GM12878 (cell line): ENCODE data around the gene SMAD4. TPM values are rescaled to one million over a fixed set of nuclear protein-coding genes. Genes with fewer than 3 reads are reported as not detected.

Source experiments
- ATAC-seq: fragments of 200-7000 bp; cut with Tn5 transposase; 3 replicates; pipeline ENCODE4 v1.9.1; 2020; ENCODE audit warnings: mild to moderate bottlenecking, moderate library complexity
- BruUV-seq: library from RNA; stranded (reverse); fragments of 400-500 nt; replicated peaks from 2 replicates; lab custom pipeline; 2021; lab: Mats Ljungman, UMichigan
- CTCF ChIA-PET: fragments of 300-600 bp; sonication (Branson Sonifier 250); formaldehyde crosslinking; extraction: SDS; loops from one replicate; lab custom pipeline; 2021; ENCODE audit warnings: inconsistent platforms; lab: Yijun Ruan, JAX
- POLR2A ChIA-PET: fragments of 350-600 bp; formaldehyde crosslinking; extraction: SDS; loops from one replicate; lab custom pipeline; 2021; ENCODE audit warnings: inconsistent platforms; lab: Charles Lee
- RAD21 ChIA-PET: fragments of 300-600 bp; sonication (Branson Sonifier 250); formaldehyde crosslinking; loops from one replicate; lab custom pipeline; 2023; ENCODE audit warnings: antibody characterized with exemption; ENCODE audit not compliant: unreplicated experiment; lab: Charles Lee
- SMC1A ChIA-PET: fragments of 300-600 bp; sonication (Branson Sonifier 250); formaldehyde crosslinking; loops from one replicate; lab custom pipeline; 2023; ENCODE audit not compliant: unreplicated experiment, uncharacterized antibody; lab: Charles Lee
- DNase-seq: peaks from one replicate; pipeline ENCODE4 v3.0.0-alpha.2; 2011; ENCODE audit warnings: low read depth, low spot score
- FAIRE-seq: peaks from 3 replicates; lab custom pipeline; 2011; peaks lifted over from hg19 to GRCh38; lab: Jason Lieb, UNC
- H2AFZ ChIP-seq: 2 replicates; pipeline ENCODE4 v1.6.0; 2011; ENCODE audit warnings: low read depth, low read length, control low read depth; ENCODE audit not compliant: control insufficient read depth
- H3K27ac ChIP-seq: 2 replicates; pipeline ENCODE4 v1.5.1; 2011; ENCODE audit warnings: control low read depth; ENCODE audit not compliant: control insufficient read depth, insufficient read depth
- H3K27me3 ChIP-seq, 2 experiments: replicated peaks in 1 of 2; 2 replicates each; pipeline versions ENCODE4 v1.6.0 to v1.6.1; 2011; ENCODE audit warnings: low read length in 1 of 2; ENCODE audit not compliant: control insufficient read depth in 2 of 2, insufficient read depth in 2 of 2
- H3K36me3 ChIP-seq, 2 experiments: 2 replicates each; pipeline ENCODE4 v1.5.1; 2011; ENCODE audit warnings: low read length in 1 of 2; ENCODE audit not compliant: control insufficient read depth in 2 of 2, insufficient read depth in 2 of 2
- H3K4me1 ChIP-seq: 2 replicates; pipeline ENCODE4 v1.6.1; 2011; ENCODE audit warnings: mild to moderate bottlenecking, low read length, moderate library complexity, mixed read lengths; ENCODE audit not compliant: control insufficient read depth, insufficient read depth
- H3K4me2 ChIP-seq: 2 replicates; pipeline ENCODE4 v1.6.0; 2011; ENCODE audit warnings: control low read depth; ENCODE audit not compliant: control insufficient read depth, insufficient read depth
- H3K4me3 ChIP-seq: fragments of 200-600 bp; sonication (generic); 2 replicates; pipeline ENCODE4 v1.5.1; 2016
- H3K79me2 ChIP-seq: 2 replicates; pipeline ENCODE4 v1.6.0; 2011; ENCODE audit warnings: low read length; ENCODE audit not compliant: control insufficient read depth, insufficient read depth
- H3K9ac ChIP-seq: 2 replicates; pipeline ENCODE4 v1.8.0; 2011; ENCODE audit warnings: low read length, control low read depth, mixed read lengths; ENCODE audit not compliant: control insufficient read depth, insufficient read depth
- H3K9me3 ChIP-seq: replicated peaks from 3 replicates; pipeline ENCODE4 v1.5.1; 2011; ENCODE audit warnings: mild to moderate bottlenecking, low read length; ENCODE audit not compliant: control insufficient read depth, insufficient read depth
- H4K20me1 ChIP-seq: 2 replicates; pipeline ENCODE4 v1.6.0; 2011; ENCODE audit not compliant: control insufficient read depth, insufficient read depth
- ATF7 ChIP-seq: fragments of 450-650 bp; IDR thresholded peaks from 2 replicates; pipeline ENCODE4 v1.6.1; 2016; ENCODE audit warnings: low read depth, mild to moderate bottlenecking
- CBFB ChIP-seq: IDR thresholded peaks from 2 replicates; pipeline ENCODE4 v1.6.1; 2016; ENCODE audit warnings: antibody characterized with exemption, low read depth
- DPF2 ChIP-seq: fragments of 450-650 bp; IDR thresholded peaks from 2 replicates; pipeline ENCODE4 v1.6.1; 2017; ENCODE audit warnings: mild to moderate bottlenecking
- ETV6 ChIP-seq, 2 experiments: fragments of 450-650 bp in 1 of 2; IDR thresholded peaks in 1 of 2; conservative IDR thresholded peaks in 1 of 2; 2 replicates each; pipeline ENCODE4 v1.6.1; 2014; ENCODE audit warnings: antibody characterized with exemption in 1 of 2, borderline replicate concordance in 1 of 2, low read depth in 1 of 2, mild to moderate bottlenecking in 1 of 2, moderate library complexity in 1 of 2
- HCFC1 ChIP-seq: fragments of 150-350 bp; IDR thresholded peaks from 2 replicates; pipeline ENCODE4 v1.6.1; 2014; ENCODE audit warnings: low read length
- HDAC6 ChIP-seq: fragments of 200-600 bp; sonication (generic); IDR thresholded peaks from one replicate; pipeline ENCODE4 v1.8.0; 2017; ENCODE audit warnings: antibody characterized with exemption; ENCODE audit not compliant: unreplicated experiment
- NFYA ChIP-seq: IDR thresholded peaks from 2 replicates; pipeline ENCODE4 v1.6.1; 2011; ENCODE audit warnings: low read depth, mild to moderate bottlenecking, low read length, improper control_type of control experiment, borderline replicate concordance
- POLR2AphosphoS2 ChIP-seq: IDR thresholded peaks from 2 replicates; pipeline ENCODE4 v1.6.1; 2011; ENCODE audit warnings: low read depth, mild to moderate bottlenecking, low read length, improper control_type of control experiment, moderate library complexity
- RBBP5 ChIP-seq: fragments of 200-600 bp; sonication (generic); conservative IDR thresholded peaks from 2 replicates; pipeline ENCODE4 v1.6.1; 2016
- SKIL ChIP-seq: fragments of 450-650 bp; IDR thresholded peaks from 2 replicates; pipeline ENCODE4 v1.6.1; 2017; ENCODE audit warnings: mild to moderate bottlenecking, low read depth, inconsistent platforms; ENCODE audit not compliant: poor library complexity, severe bottlenecking
- TCF7 ChIP-seq: IDR thresholded peaks from 2 replicates; pipeline ENCODE4 v1.6.1; 2014; ENCODE audit warnings: antibody characterized with exemption, borderline replicate concordance
- USF1 ChIP-seq: IDR thresholded peaks from 2 replicates; pipeline ENCODE4 v1.6.1; 2011; ENCODE audit warnings: borderline replicate concordance, low read depth, mild to moderate bottlenecking, moderate library complexity, mixed read lengths, low read length; ENCODE audit not compliant: insufficient read depth; ENCODE audit errors: extremely low read length
- ZNF217 ChIP-seq: fragments of 450-650 bp; IDR thresholded peaks from 2 replicates; pipeline ENCODE4 v1.6.1; 2017; ENCODE audit warnings: antibody characterized with exemption, mild to moderate bottlenecking
- ZNF622 ChIP-seq: fragments of 450-650 bp; IDR thresholded peaks from 2 replicates; pipeline ENCODE4 v1.6.1; 2017; ENCODE audit warnings: mild to moderate bottlenecking, inconsistent platforms
- WGBS: methylation state at CpG from one replicate; pipeline ENCODE4 v1.1.6; 2016; ENCODE audit warnings: low lambda C conversion rate; ENCODE audit not compliant: insufficient replicate concordance, insufficient coverage; ENCODE audit errors: missing lambda C conversion rate; 5-methylcytosine and 5-hydroxymethylcytosine counted together
- in situ Hi-C: fragments of 300-500 bp; cut with MboI; formaldehyde crosslinking; loops from 9 replicates; pipeline ENCODE4 v1.14.3; 2018; ENCODE audit warnings: mixed read lengths
- intact Hi-C: fragments of 100-400 bp; cut with micrococcal nuclease; formaldehyde crosslinking; loops from one replicate; pipeline ENCODE4 v1.14.2; 2022; ENCODE audit not compliant: unreplicated experiment
- polyA plus RNA-seq, 11 experiments: library from polyadenylated mRNA; depleted of rRNA in 4 of 11; unstranded in 6 of 11; stranded (reverse) in 5 of 11; fragments of >200 nt; fragmentation: Nextera tagmentation in 4 of 11; fragmentation: Illumina TruSeq in 1 of 11; extraction: Ambion mirVana in 4 of 11; extraction: Trizol in 1 of 11; gene quantifications; 1 replicate in 1 of 11; 2 replicates in 10 of 11; pipeline versions ENCODE4 v1.2.1 to v1.2.3, GENCODE V29; 2011 to 2016; ENCODE audit warnings: inconsistent platforms in 2 of 11, missing spikeins in 2 of 11, low read depth in 1 of 11
- total RNA-seq, 4 experiments: library from RNA; depleted of rRNA in 3 of 4; stranded (reverse); fragments of >200 nt in 3 of 4; fragmentation: Illumina TruSeq in 1 of 4; extraction: Trizol in 1 of 4; gene quantifications; 2 replicates each; pipeline versions ENCODE4 v1.2.1 to v1.2.3, GENCODE V29; 2013 to 2021
- TF ChIP-seq, protein P1 (sequence below): fragments of 450-650 bp; IDR thresholded peaks from 2 replicates; pipeline ENCODE4 v1.6.1; 2017; ENCODE audit warnings: antibody characterized with exemption, mild to moderate bottlenecking, moderate library complexity
- TF ChIP-seq, protein P2 (sequence below): fragments of 150-350 bp; IDR thresholded peaks from 2 replicates; pipeline ENCODE4 v1.6.1; 2014; ENCODE audit warnings: mild to moderate bottlenecking, low read depth, low read length

Gene SMAD4
- total and polyA plus RNA-seq, 10 of the 15 experiments (the other 5 are each of a cell fraction or from before 2014, with no cell fraction given) = 9.6 to 99.9 (median 37.5) TPM

GRCh38 chr18:50982086-50982801 lies 47.8 kb upstream of the SMAD4 start:
- CTCF ChIA-PET = no interaction called here
- FAIRE-seq (no peak), ATAC-seq (no peak), DNase-seq (no peak)
- H3K27ac ChIP-seq = no peak overlapping the region
- BruUV-seq = no TSS peak
- H3K4me3 ChIP-seq = no peak overlapping the region
- H3K4me1 ChIP-seq = no peaks in the 10 kb centered on the region
- H3K36me3 ChIP-seq = peaks cover 0 to 3% of the 10 kb centered on the region in 2 experiments; a peak in 1 of 4 replicates
- in situ Hi-C loops (no loop called here), intact Hi-C loops (no loop called here)
- H3K27me3 ChIP-seq = no peaks in the 10 kb centered on the region
- SMC1A ChIA-PET = no interaction called here
- no peak overlapping the region for H3K4me2 ChIP-seq
- RAD21 ChIA-PET = interaction anchor here (0.7 kb wide), 1 partner anchor 116 kb away, joined by 5 read pairs; no protein-coding TSS in a partner anchor
- no peaks in the 10 kb centered on the region for H3K79me2 ChIP-seq
- no peak overlapping the region for H3K9ac ChIP-seq
- WGBS = 95% methylated on average over 8 of the region's 8 CpGs
- no peak overlapping the region for H2AFZ ChIP-seq
- peaks cover 4% of the 10 kb centered on the region; the same call in 2 of the 3 replicates for H3K9me3 ChIP-seq
- POLR2A ChIA-PET = no interaction called here
- 0 out of 2 replicates have a peak, but pooled peaks cover 2% of the 10 kb centered on the region for H4K20me1 ChIP-seq
- TF ChIP-seq SKIL (no peak), TCF7 (no peak), ETV6 (conservative IDR thresholded peaks at IDR 0.05 in 1 of 2, IDR thresholded peaks at IDR 0.05 in 1 of 2; ENCODE audit: borderline replicate concordance in 1 of 2, low read depth in 1 of 2) (no peak), NFYA (no peak), ZNF217 (no peak), ZNF622 (no peak), HDAC6 (no peak), RBBP5 (no peak), HCFC1 (no peak), USF1 (no peak), POLR2AphosphoS2 (no peak), DPF2 (no peak), ATF7 (no peak), CBFB (no peak)
- TF ChIP-seq, protein P1, sequence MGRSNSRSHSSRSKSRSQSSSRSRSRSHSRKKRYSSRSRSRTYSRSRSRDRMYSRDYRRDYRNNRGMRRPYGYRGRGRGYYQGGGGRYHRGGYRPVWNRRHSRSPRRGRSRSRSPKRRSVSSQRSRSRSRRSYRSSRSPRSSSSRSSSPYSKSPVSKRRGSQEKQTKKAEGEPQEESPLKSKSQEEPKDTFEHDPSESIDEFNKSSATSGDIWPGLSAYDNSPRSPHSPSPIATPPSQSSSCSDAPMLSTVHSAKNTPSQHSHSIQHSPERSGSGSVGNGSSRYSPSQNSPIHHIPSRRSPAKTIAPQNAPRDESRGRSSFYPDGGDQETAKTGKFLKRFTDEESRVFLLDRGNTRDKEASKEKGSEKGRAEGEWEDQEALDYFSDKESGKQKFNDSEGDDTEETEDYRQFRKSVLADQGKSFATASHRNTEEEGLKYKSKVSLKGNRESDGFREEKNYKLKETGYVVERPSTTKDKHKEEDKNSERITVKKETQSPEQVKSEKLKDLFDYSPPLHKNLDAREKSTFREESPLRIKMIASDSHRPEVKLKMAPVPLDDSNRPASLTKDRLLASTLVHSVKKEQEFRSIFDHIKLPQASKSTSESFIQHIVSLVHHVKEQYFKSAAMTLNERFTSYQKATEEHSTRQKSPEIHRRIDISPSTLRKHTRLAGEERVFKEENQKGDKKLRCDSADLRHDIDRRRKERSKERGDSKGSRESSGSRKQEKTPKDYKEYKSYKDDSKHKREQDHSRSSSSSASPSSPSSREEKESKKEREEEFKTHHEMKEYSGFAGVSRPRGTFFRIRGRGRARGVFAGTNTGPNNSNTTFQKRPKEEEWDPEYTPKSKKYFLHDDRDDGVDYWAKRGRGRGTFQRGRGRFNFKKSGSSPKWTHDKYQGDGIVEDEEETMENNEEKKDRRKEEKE = no peak
- TF ChIP-seq, protein P2, sequence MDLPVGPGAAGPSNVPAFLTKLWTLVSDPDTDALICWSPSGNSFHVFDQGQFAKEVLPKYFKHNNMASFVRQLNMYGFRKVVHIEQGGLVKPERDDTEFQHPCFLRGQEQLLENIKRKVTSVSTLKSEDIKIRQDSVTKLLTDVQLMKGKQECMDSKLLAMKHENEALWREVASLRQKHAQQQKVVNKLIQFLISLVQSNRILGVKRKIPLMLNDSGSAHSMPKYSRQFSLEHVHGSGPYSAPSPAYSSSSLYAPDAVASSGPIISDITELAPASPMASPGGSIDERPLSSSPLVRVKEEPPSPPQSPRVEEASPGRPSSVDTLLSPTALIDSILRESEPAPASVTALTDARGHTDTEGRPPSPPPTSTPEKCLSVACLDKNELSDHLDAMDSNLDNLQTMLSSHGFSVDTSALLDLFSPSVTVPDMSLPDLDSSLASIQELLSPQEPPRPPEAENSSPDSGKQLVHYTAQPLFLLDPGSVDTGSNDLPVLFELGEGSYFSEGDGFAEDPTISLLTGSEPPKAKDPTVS = no peak
